Transverse colon (tissue), 4 donors: ENCODE data around the gene ABCC11. TPM values are rescaled to one million over a fixed set of nuclear protein-coding genes. Genes with fewer than 3 reads are reported as not detected.

Experiments used
- DNase-seq: peaks from one replicate; pipeline ENCODE4 v3.0.0-alpha.2; 2019
- H3K27ac ChIP-seq, 4 donors: fragments of 200-600 bp; sonication (generic); 2 replicates each; pipeline ENCODE4 v1.5.1; 2016 to 2018; ENCODE audit warnings: inconsistent platforms in 4 of 4
- H3K27me3 ChIP-seq: fragments of 200-600 bp; sonication (generic); 2 replicates; pipeline ENCODE4 v1.5.1; 2017; ENCODE audit warnings: inconsistent platforms
- H3K36me3 ChIP-seq, 4 donors: fragments of 200-600 bp; sonication (generic); 2 replicates each; pipeline ENCODE4 v1.5.1; 2017 to 2019; ENCODE audit warnings: inconsistent platforms in 4 of 4
- H3K4me1 ChIP-seq, 4 donors: fragments of 200-600 bp; sonication (generic); 2 replicates each; pipeline ENCODE4 v1.5.1; 2017 to 2020; ENCODE audit warnings: inconsistent platforms in 4 of 4
- H3K4me3 ChIP-seq, 4 donors: fragments of 200-600 bp; sonication (generic); 1 replicate in 1 of 4; 2 replicates in 3 of 4; pipeline versions ENCODE4 v1.5.1 to v1.6.1; 2017 to 2019; ENCODE audit warnings: inconsistent platforms in 4 of 4
- H3K9me3 ChIP-seq, 2 donors: fragments of 200-600 bp; sonication (generic); 2 replicates each; pipeline ENCODE4 v1.5.1; 2017 to 2019; ENCODE audit warnings: inconsistent platforms in 2 of 2
- CTCF ChIP-seq, 5 experiments: fragments of 200-600 bp in 3 of 5; fragments of 450-650 bp in 2 of 5; sonication (generic) in 3 of 5; IDR thresholded peaks; 1 replicate in 2 of 5; 2 replicates in 3 of 5; pipeline ENCODE4 v1.5.1; 2016 to 2017; ENCODE audit warnings: antibody characterized with exemption in 5 of 5, inconsistent platforms in 3 of 5, mild to moderate bottlenecking in 2 of 5, moderate library complexity in 1 of 5
- EP300 ChIP-seq: sonication (generic); formaldehyde crosslinking; IDR thresholded peaks from one replicate; pipeline ENCODE4 v1.6.1; 2017; ENCODE audit warnings: antibody characterized with exemption, low read depth
- POLR2A ChIP-seq: fragments of 450-650 bp; IDR thresholded peaks from one replicate; pipeline ENCODE4 v1.6.1; 2016; ENCODE audit warnings: antibody characterized with exemption, mild to moderate bottlenecking, moderate library complexity
- POLR2AphosphoS5 ChIP-seq, 3 donors: sonication (generic); formaldehyde crosslinking; IDR thresholded peaks; one replicate each; pipeline ENCODE4 v1.6.1; 2016; ENCODE audit warnings: antibody characterized with exemption in 3 of 3
- WGBS, 2 donors: methylation state at CpG; one replicate each; pipeline ENCODE4 v1.1.5; 2018; ENCODE audit warnings: low coverage in 1 of 2; 5-methylcytosine and 5-hydroxymethylcytosine counted together
- in situ Hi-C, 4 donors: fragments of 200-750 bp; cut with MboI; loops; one replicate each; pipeline versions ENCODE4 v1.15.0 to v1.15.1; 2017; ENCODE audit warnings: low sequenced_read_pairs in 3 of 4, low pct_ligation_motif_present in 1 of 4, low pct_unique_long_range_greater_than_20kb in 1 of 4
- intact Hi-C: fragments of 100-400 bp; cut with DNase I; formaldehyde crosslinking; loops from one replicate; pipeline ENCODE4 v1.15.1; 2023; ENCODE audit warnings: low total_unique reads
- total RNA-seq, 4 donors: library from RNA; depleted of rRNA; stranded (reverse); fragments of >200 nt; gene quantifications; one replicate each; pipeline ENCODE4 v1.1.0, GENCODE V29; 2016

ABCC11 gene
- total RNA-seq, 4 donors from 2014 or later = 0.16 to 10.7 (median 0.27) TPM; not detected in 1

DNA sequence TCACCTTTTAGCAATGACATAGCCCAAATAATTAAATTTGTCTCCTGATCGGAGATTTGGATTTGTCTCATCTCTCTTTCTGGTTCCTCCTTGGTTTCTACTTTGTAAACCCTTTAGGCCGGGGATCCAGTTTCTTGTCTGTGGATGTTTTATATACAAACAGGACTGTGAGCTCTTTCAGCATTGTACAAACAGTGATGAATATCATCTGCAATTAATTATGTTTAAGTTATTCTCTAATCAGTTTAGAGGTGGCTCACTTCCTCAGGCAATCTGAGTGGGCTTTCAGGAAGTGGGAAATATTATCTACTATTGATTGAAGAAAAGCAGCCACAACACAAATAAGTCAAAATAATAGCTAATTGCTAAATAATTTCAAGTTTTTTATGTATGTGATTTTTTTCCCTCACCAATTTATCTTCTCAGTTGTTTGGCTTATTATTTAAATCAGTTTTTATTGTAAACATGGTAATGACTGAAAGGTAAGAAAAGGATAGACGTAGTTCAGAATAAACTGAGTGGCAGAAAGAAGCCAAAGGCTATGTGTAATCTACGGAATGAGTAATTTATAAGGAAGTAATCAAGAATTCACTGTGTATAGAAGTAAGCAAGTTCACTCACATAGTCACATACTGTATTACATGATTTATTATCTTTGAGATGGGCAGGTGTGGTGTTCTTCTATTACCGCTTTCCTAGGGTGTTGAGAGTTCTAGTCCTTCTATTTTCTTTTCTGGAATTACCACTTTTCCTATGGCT lies 3.4 kb upstream of the ABCC11 start:
- in situ Hi-C loops (no loop called here), intact Hi-C loops (no loop called here)
- H3K27ac ChIP-seq = peak overlapping the region in 2 of 4 donors; percentile 38 to 64
- peaks cover 4 to 42% (median 21%) of the 10 kb centered on the region in 4 donors for H3K4me1 ChIP-seq
- no peaks in the 10 kb centered on the region for H3K9me3 ChIP-seq
- peaks cover 0 to 7% (median 3%) of the 10 kb centered on the region in 4 donors for H3K36me3 ChIP-seq
- 70% methylated on average over 5 of the region's 5 CpGs for WGBS, 2 donors
- no peaks in the 10 kb centered on the region for H3K27me3 ChIP-seq
- no peak overlapping the region for H3K4me3 ChIP-seq
- no peak for DNase-seq
- TF ChIP-seq POLR2A (no peak), CTCF (IDR thresholded peaks at IDR 0.05) (no peak)

- H3K4me1 ChIP-seq = peaks cover 11 to 41% (median 35%) of the 10 kb centered on the region in 4 donors
- TF ChIP-seq EP300 (no peak), POLR2AphosphoS5 (IDR thresholded peaks at IDR 0.05) (no peak), CTCF (IDR thresholded peaks at IDR 0.05) (no peak), POLR2A (no peak)
- no peak overlapping the region for H3K4me3 ChIP-seq
- WGBS, 2 donors = 38 to 61% methylated on average over 2 of the region's 2 CpGs
- H3K9me3 ChIP-seq = no peaks in the 10 kb centered on the region
- intact Hi-C loops = no loop called here
- in situ Hi-C loops = loop anchor here in 2 of 4 donors (10.0 to 25.0 kb wide), 2 partner anchors 379 to 391 kb away; no protein-coding TSS in a partner anchor
- no peaks in the 10 kb centered on the region for H3K27me3 ChIP-seq
- H3K36me3 ChIP-seq = no peaks in the 10 kb centered on the region
- no peak for DNase-seq
- H3K27ac ChIP-seq = peak overlapping the region in 1 of 4 donors; percentile 91
These were observed 1.3 kb downstream of the ABCC11 start for GRCh38 chr16:48246066-48246465.

DNA sequence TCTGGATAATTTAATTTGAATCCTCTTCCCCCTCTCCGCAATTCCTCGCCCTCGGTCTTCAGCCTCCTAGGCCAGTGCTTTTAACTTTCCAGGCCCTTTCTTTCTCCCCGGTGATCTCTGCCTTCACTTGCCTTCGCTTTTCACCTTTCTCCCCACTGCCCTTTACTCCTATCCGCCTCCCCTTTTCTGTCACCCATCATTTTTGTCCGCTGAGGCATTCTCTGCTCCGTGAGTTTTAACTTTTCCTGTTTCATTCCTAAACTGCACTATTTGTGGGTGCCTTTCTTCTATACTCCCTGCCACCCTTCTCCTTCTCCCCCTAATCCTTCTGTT lies 2.5 kb downstream of the ABCC11 start:
- intact Hi-C loops = no loop called here

More for the DNA sequence above, 2.5 kb downstream of the ABCC11 start:
- peak overlapping the region; percentile 91 to 94 (median 92) for H3K27ac ChIP-seq
- WGBS, 2 donors = 0 to 6% methylated on average over 6 to 8 of the region's 8 CpGs
- H3K4me3 ChIP-seq = peak overlapping the region; percentile 77 to 99 (median 84)
- peaks cover 11 to 30% (median 27%) of the 10 kb centered on the region in 4 donors for H3K4me1 ChIP-seq
- no peaks in the 10 kb centered on the region for H3K9me3 ChIP-seq
- in situ Hi-C loops = loop anchor here in 2 of 4 donors (10.0 to 25.0 kb wide), 2 partner anchors 380 to 392 kb away; no protein-coding TSS in a partner anchor
- H3K36me3 ChIP-seq = no peaks in the 10 kb centered on the region
- DNase-seq = no peak
- TF ChIP-seq POLR2AphosphoS5 (IDR thresholded peaks at IDR 0.05) (no peak), CTCF (IDR thresholded peaks at IDR 0.05) (no peak), POLR2A (no peak), EP300 (no peak)
- no peaks in the 10 kb centered on the region for H3K27me3 ChIP-seq
